Erythroblast (primary cell): ENCODE data around the gene AGAP1.

ENCODE experiments used
- GATA1 ChIP-seq: IDR thresholded peaks from 2 replicates; pipeline ENCODE4 v1.6.1; 2011; ENCODE audit warnings: low read depth, mild to moderate bottlenecking, control low read depth, low read length, moderate library complexity
- POLR2A ChIP-seq: IDR thresholded peaks from 2 replicates; pipeline ENCODE4 v1.6.1; 2011; ENCODE audit warnings: mild to moderate bottlenecking, low read length

DNA sequence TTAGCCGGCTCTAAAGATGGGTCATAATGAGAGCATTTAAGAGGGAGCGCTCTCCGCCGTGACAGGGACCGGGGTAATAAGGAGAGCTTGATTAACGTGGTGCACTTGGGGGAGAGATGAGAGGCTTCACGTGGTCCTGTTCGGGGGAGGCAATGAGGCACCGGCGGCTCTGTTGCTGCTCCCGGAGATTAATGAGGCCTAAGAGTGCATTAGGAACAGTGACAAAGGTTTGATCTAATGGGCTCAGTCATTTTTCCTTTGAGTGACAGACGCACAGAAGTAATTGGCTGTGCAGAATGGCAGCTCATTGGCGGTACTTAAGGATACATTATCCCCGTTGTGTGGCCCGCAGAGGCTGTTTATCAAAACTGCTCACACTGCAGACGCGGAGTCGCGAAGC lies 423.7 kb downstream of the AGAP1 start:
- no peak for TF ChIP-seq POLR2A
- TF ChIP-seq GATA1, result no peak
